Ovary (tissue), 3 donors: Measurements from ENCODE around the gene ADAMTS17.

Experiments
- EP300 ChIP-seq: sonication (generic); formaldehyde crosslinking; IDR thresholded peaks from one replicate; pipeline ENCODE4 v1.6.1; 2017; ENCODE audit warnings: antibody characterized with exemption
- POLR2A ChIP-seq: fragments of 450-650 bp; IDR thresholded peaks from one replicate; pipeline ENCODE4 v1.6.1; 2017; ENCODE audit warnings: antibody characterized with exemption, mild to moderate bottlenecking, moderate library complexity
- TF ChIP-seq, protein P1 (sequence below), 3 donors: fragments of 450-650 bp in 2 of 3; fragments of 200-600 bp in 1 of 3; IDR thresholded peaks; one replicate each; pipeline versions ENCODE4 v1.5.1 to v1.8.0; 2016 to 2022; ENCODE audit warnings: antibody characterized with exemption in 3 of 3, mild to moderate bottlenecking in 1 of 3
- donor health status: DM: no; HTN: no; CAD: no.

DNA sequence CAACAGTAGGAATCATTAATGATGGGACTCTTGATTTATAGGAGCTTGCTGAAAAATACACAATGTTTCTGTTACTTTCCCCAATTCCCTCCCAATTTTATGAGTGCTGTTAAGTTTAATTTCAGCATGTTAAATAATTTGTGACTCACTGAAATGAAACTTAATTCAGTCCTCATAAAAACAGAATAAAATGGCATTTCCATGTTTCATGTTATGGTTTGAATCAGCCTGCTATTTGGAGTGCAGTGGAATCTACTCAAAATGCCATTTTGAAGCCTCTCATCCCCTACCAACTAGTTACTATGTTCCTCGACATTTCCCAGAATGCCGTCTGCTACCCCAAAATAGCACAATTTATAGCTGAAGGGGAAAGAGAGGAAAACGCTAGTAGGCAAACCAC, 237.5 kb downstream of the ADAMTS17 start:
- TF ChIP-seq POLR2A (no peak), EP300 (no peak)
- TF ChIP-seq, protein P1, sequence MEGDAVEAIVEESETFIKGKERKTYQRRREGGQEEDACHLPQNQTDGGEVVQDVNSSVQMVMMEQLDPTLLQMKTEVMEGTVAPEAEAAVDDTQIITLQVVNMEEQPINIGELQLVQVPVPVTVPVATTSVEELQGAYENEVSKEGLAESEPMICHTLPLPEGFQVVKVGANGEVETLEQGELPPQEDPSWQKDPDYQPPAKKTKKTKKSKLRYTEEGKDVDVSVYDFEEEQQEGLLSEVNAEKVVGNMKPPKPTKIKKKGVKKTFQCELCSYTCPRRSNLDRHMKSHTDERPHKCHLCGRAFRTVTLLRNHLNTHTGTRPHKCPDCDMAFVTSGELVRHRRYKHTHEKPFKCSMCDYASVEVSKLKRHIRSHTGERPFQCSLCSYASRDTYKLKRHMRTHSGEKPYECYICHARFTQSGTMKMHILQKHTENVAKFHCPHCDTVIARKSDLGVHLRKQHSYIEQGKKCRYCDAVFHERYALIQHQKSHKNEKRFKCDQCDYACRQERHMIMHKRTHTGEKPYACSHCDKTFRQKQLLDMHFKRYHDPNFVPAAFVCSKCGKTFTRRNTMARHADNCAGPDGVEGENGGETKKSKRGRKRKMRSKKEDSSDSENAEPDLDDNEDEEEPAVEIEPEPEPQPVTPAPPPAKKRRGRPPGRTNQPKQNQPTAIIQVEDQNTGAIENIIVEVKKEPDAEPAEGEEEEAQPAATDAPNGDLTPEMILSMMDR (IDR thresholded peaks at IDR 0.05): no peak
